ENCODE results near the gene ZNF438. TPM values are rescaled to one million over a fixed set of nuclear protein-coding genes. Genes with fewer than 3 reads are reported as not detected.

The ZNF438 gene
- total and polyA plus RNA-seq, 2 of the 8 experiments (the other 6 are each of a cell fraction or from before 2014, with no cell fraction given): 0.95 to 1.7 TPM

DNA sequence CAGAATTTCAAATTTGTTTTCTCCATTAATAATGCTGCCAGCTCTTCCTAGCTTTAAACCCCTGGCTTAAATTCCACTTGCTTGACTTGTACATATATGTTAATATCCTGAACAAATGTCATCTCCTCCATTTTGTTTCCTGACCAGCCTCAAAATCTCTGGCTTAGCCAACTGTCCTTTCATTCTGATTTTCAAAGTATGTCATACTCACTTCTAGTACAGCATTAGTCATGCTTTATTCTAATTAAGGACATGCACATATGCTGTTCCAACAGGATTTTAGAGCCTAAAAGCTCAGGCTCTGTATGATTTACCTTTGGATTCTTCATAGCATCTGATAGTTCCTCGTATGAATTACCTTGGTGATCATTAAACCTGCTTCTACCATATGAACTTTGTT, 158.3 kb downstream of the ZNF438 start:
- no peak overlapping the region for H2BK12ac ChIP-seq (ENCODE audit: low read depth, low read length)
- no peak overlapping the region for H3K23ac ChIP-seq (ENCODE audit: insufficient read length)
- no peak overlapping the region for H4K8ac ChIP-seq (ENCODE audit: extremely low read depth, insufficient read depth, low read length)
- no peak overlapping the region for H3K4me2 ChIP-seq (ENCODE audit: insufficient read depth in 1 of 2, low read depth in 2 of 2, low read length in 2 of 2)
- WGBS, 2 experiments (ENCODE audit: extremely low coverage in 1 of 2, insufficient coverage in 1 of 2, insufficient read length in 1 of 2, insufficient replicate concordance in 2 of 2, low coverage in 1 of 2, low lambda C conversion rate in 2 of 2, missing lambda C conversion rate in 1 of 2): 100% methylated on average over 1 of the region's 1 CpG; no CpG with 5 or more reads in 1 of the 2 experiments
- H3K79me1 ChIP-seq (ENCODE audit: low read depth, low read length): no peaks in the 10 kb centered on the region
- no peak overlapping the region for H4K5ac ChIP-seq (ENCODE audit: insufficient read length, low read depth, low read length)
- no peak overlapping the region for H2BK20ac ChIP-seq (ENCODE audit: low read length)
- TF ChIP-seq TEAD4 (IDR thresholded peaks at IDR 0.05; ENCODE audit: low read depth, low read length) (no peak), CBX5 (IDR thresholded peaks at IDR 0.05; ENCODE audit: low read depth, low read length) (no peak)
- no peak overlapping the region for H3K4me3 ChIP-seq (ENCODE audit: extremely low read depth in 1 of 4, insufficient read depth in 2 of 4, low read depth in 3 of 4, low read length in 4 of 4)
- H3K79me2 ChIP-seq (ENCODE audit: control insufficient read depth in 1 of 2, insufficient read depth in 2 of 2, low read length in 2 of 2): no peaks in the 10 kb centered on the region
- no peak overlapping the region for H3K9ac ChIP-seq (replicated peaks in 1 of 4; ENCODE audit: extremely low read depth in 1 of 4, low read depth in 3 of 4, low read length in 3 of 4)
- H3K36me3 ChIP-seq (ENCODE audit: control insufficient read depth in 2 of 4, insufficient read depth in 4 of 4, low read length in 3 of 4): no peaks in the 10 kb centered on the region
- no peaks in the 10 kb centered on the region for H3K9me3 ChIP-seq (ENCODE audit: insufficient read depth in 2 of 2, low read depth in 1 of 2, low read length in 1 of 2)
- H3K4ac ChIP-seq (replicated peaks; ENCODE audit: insufficient read length, low read depth, low read length): no peak overlapping the region
- no peak for DNase-seq (ENCODE audit: low read depth in 1 of 2, low spot score in 2 of 2)
- no peaks in the 10 kb centered on the region for H3K27me3 ChIP-seq (replicated peaks in 1 of 4; ENCODE audit: control insufficient read depth in 3 of 4, extremely low read depth in 1 of 4, insufficient read depth in 3 of 4, low read length in 3 of 4)
- ChIA-PET POLR2A (ENCODE audit: partially characterized antibody) (no interaction called here), CTCF (ENCODE audit: partially characterized antibody) (no interaction called here)
- H3K27ac ChIP-seq (ENCODE audit: low read depth, low read length): no peak overlapping the region
- no peak overlapping the region for H3K18ac ChIP-seq (ENCODE audit: extremely low read depth, low read length)
- no peaks in the 10 kb centered on the region for H3K23me2 ChIP-seq (ENCODE audit: low read depth, low read length)
- H2BK15ac ChIP-seq (ENCODE audit: low read length): no peak overlapping the region
- no peak overlapping the region for H3K14ac ChIP-seq (ENCODE audit: insufficient read length)
- H2BK120ac ChIP-seq (replicated peaks; ENCODE audit: low read depth, low read length): no peak overlapping the region
- no peak overlapping the region for H3K56ac ChIP-seq (replicated peaks; ENCODE audit: insufficient read length, low read depth, low read length)
- no peak overlapping the region for H2AK5ac ChIP-seq (ENCODE audit: low read depth, low read length)
- no peak overlapping the region for H2BK5ac ChIP-seq (ENCODE audit: low read depth, low read length)
- H4K20me1 ChIP-seq (replicated peaks in 1 of 2; ENCODE audit: control insufficient read depth in 1 of 2, insufficient read depth in 2 of 2, low read length in 2 of 2): no peaks in the 10 kb centered on the region
- no peak for FAIRE-seq
- H3K4me1 ChIP-seq (replicated peaks in 1 of 4; ENCODE audit: control insufficient read depth in 3 of 4, insufficient read depth in 4 of 4, low read length in 3 of 4): no peaks in the 10 kb centered on the region
- H2AFZ ChIP-seq (ENCODE audit: low read length): no peak overlapping the region
- H4K91ac ChIP-seq (replicated peaks; ENCODE audit: insufficient read length, low read length): no peak overlapping the region
